K562 (cell line): ENCODE data around the gene CBFA2T3.

Experiments
- ERF ChIP-seq: fragments of 450-650 bp; formaldehyde crosslinking; IDR thresholded peaks from 2 replicates; pipeline ENCODE4 v1.4.0; 2020; ENCODE audit warnings: mild to moderate bottlenecking, mixed read lengths
- EZH2 ChIP-seq: IDR thresholded peaks from 2 replicates; pipeline ENCODE4 v1.6.1; 2012; ENCODE audit warnings: low read depth, mild to moderate bottlenecking, inconsistent platforms, low read length, borderline replicate concordance
- KLF6 ChIP-seq: fragments of 250-450 bp; sonication (Bioruptor Pico); IDR thresholded peaks from 2 replicates; pipeline ENCODE4 v1.4.0; 2020; ENCODE audit warnings: mild to moderate bottlenecking, moderate library complexity, borderline replicate concordance
- PPARD ChIP-seq: fragments of 250-450 bp; sonication (Bioruptor Pico); IDR thresholded peaks from 2 replicates; pipeline ENCODE4 v1.8.0; 2022; ENCODE audit warnings: inconsistent platforms, mild to moderate bottlenecking, moderate library complexity
- RCOR1 ChIP-seq, 2 experiments: IDR thresholded peaks; 2 replicates each; pipeline ENCODE4 v1.6.1; 2012; ENCODE audit warnings: low read depth in 2 of 2, low read length in 2 of 2, borderline replicate concordance in 1 of 2, improper control_type of control experiment in 1 of 2
- SMAD4 ChIP-seq: fragments of 250-450 bp; sonication (Bioruptor Pico); conservative IDR thresholded peaks from 2 replicates; pipeline ENCODE4 v1.8.0; 2021; ENCODE audit warnings: inconsistent platforms, mild to moderate bottlenecking, moderate library complexity
- ZZZ3 ChIP-seq: fragments of 450-650 bp; IDR thresholded peaks from 2 replicates; pipeline ENCODE4 v1.6.1; 2016; ENCODE audit warnings: antibody characterized with exemption, mild to moderate bottlenecking, moderate library complexity
- TF ChIP-seq, protein P1 (sequence below): conservative IDR thresholded peaks from 2 replicates; pipeline ENCODE4 v1.6.1; 2011; ENCODE audit warnings: low read depth, mild to moderate bottlenecking, low read length; ENCODE audit not compliant: control insufficient read depth
- TF ChIP-seq, protein P2 (sequence below): fragments of 450-650 bp; IDR thresholded peaks from 2 replicates; pipeline ENCODE4 v1.7.1; 2018; ENCODE audit warnings: mild to moderate bottlenecking, low read depth; ENCODE audit not compliant: partially characterized antibody
- TF ChIP-seq, protein P3 (sequence below), 3 experiments: IDR thresholded peaks in 2 of 3; conservative IDR thresholded peaks in 1 of 3; 2 replicates each; pipeline ENCODE4 v1.5.1; 2011 to 2012; ENCODE audit warnings: low read length in 3 of 3, mild to moderate bottlenecking in 3 of 3, control low read depth in 2 of 3, improper control_type of control experiment in 1 of 3, inconsistent platforms in 1 of 3, low read depth in 1 of 3, mixed read lengths in 1 of 3, moderate library complexity in 1 of 3; ENCODE audit not compliant: insufficient read depth in 2 of 3
- TF ChIP-seq, protein P4 (sequence below), 2 experiments: fragments of 450-650 bp; IDR thresholded peaks; 2 replicates each; pipeline ENCODE4 v1.6.1; 2016; ENCODE audit warnings: mild to moderate bottlenecking in 2 of 2, borderline replicate concordance in 1 of 2, low read depth in 1 of 2, moderate library complexity in 1 of 2

DNA sequence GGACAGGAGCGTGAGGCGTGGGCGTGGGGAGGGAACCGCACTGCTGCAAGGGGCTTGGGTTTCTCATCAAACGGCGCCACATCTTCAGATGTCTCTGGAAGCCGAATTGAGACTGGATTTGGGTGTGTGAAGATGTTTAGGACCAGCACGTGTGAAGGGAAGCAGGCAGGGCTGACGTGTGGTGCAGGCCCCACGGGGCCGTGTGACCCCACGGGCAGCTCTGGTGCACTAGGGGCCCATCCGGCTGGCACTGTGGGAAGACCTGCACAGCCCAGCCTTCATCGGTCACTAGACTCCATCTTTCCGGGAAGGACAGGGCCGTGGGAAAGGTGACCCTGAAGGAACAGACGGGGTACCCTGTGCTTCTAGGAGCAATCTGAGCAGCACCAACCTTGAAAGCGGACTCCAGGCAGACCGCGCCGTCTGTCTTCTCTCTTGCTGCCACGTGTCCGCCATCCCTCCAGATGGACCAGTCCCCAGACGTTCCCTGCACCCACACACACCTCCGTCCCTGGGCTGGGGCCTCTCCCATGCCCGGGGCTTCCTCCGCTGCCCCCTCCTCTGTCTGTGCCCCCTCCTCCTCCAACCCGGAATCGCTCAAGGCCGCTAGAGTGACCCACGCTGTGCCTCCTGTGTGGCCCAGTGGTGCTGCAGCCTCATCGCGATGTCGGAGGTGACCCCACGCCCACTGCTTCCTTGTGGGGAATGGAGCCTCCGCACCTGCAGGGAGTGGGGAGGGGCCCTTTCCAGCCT is 23.4 kb upstream of the CBFA2T3 start:
- TF ChIP-seq ZZZ3 = no peak
- TF ChIP-seq, protein P1, sequence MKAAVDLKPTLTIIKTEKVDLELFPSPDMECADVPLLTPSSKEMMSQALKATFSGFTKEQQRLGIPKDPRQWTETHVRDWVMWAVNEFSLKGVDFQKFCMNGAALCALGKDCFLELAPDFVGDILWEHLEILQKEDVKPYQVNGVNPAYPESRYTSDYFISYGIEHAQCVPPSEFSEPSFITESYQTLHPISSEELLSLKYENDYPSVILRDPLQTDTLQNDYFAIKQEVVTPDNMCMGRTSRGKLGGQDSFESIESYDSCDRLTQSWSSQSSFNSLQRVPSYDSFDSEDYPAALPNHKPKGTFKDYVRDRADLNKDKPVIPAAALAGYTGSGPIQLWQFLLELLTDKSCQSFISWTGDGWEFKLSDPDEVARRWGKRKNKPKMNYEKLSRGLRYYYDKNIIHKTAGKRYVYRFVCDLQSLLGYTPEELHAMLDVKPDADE = no peak
- TF ChIP-seq PPARD (CRISPR knock-in tag) = no peak
- TF ChIP-seq, protein P2, sequence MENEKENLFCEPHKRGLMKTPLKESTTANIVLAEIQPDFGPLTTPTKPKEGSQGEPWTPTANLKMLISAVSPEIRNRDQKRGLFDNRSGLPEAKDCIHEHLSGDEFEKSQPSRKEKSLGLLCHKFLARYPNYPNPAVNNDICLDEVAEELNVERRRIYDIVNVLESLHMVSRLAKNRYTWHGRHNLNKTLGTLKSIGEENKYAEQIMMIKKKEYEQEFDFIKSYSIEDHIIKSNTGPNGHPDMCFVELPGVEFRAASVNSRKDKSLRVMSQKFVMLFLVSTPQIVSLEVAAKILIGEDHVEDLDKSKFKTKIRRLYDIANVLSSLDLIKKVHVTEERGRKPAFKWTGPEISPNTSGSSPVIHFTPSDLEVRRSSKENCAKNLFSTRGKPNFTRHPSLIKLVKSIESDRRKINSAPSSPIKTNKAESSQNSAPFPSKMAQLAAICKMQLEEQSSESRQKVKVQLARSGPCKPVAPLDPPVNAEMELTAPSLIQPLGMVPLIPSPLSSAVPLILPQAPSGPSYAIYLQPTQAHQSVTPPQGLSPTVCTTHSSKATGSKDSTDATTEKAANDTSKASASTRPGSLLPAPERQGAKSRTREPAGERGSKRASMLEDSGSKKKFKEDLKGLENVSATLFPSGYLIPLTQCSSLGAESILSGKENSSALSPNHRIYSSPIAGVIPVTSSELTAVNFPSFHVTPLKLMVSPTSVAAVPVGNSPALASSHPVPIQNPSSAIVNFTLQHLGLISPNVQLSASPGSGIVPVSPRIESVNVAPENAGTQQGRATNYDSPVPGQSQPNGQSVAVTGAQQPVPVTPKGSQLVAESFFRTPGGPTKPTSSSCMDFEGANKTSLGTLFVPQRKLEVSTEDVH = no peak
- TF ChIP-seq EZH2 = no peak
- TF ChIP-seq, protein P3, sequence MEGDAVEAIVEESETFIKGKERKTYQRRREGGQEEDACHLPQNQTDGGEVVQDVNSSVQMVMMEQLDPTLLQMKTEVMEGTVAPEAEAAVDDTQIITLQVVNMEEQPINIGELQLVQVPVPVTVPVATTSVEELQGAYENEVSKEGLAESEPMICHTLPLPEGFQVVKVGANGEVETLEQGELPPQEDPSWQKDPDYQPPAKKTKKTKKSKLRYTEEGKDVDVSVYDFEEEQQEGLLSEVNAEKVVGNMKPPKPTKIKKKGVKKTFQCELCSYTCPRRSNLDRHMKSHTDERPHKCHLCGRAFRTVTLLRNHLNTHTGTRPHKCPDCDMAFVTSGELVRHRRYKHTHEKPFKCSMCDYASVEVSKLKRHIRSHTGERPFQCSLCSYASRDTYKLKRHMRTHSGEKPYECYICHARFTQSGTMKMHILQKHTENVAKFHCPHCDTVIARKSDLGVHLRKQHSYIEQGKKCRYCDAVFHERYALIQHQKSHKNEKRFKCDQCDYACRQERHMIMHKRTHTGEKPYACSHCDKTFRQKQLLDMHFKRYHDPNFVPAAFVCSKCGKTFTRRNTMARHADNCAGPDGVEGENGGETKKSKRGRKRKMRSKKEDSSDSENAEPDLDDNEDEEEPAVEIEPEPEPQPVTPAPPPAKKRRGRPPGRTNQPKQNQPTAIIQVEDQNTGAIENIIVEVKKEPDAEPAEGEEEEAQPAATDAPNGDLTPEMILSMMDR (IDR thresholded peaks at IDR 0.05 in 2 of 3, conservative IDR thresholded peaks at IDR 0.05 in 1 of 3; ENCODE audit: insufficient read depth in 2 of 3, low read depth in 1 of 3, low read length in 3 of 3) = no peak
- no peak for TF ChIP-seq RCOR1 (IDR thresholded peaks at IDR 0.05; ENCODE audit: borderline replicate concordance in 1 of 2, low read depth in 2 of 2, low read length in 2 of 2)
- no peak for TF ChIP-seq KLF6 (CRISPR knock-in tag)
- TF ChIP-seq ERF (CRISPR knock-in tag) = no peak
- TF ChIP-seq SMAD4 (CRISPR knock-in tag) = no peak
- TF ChIP-seq, protein P4, sequence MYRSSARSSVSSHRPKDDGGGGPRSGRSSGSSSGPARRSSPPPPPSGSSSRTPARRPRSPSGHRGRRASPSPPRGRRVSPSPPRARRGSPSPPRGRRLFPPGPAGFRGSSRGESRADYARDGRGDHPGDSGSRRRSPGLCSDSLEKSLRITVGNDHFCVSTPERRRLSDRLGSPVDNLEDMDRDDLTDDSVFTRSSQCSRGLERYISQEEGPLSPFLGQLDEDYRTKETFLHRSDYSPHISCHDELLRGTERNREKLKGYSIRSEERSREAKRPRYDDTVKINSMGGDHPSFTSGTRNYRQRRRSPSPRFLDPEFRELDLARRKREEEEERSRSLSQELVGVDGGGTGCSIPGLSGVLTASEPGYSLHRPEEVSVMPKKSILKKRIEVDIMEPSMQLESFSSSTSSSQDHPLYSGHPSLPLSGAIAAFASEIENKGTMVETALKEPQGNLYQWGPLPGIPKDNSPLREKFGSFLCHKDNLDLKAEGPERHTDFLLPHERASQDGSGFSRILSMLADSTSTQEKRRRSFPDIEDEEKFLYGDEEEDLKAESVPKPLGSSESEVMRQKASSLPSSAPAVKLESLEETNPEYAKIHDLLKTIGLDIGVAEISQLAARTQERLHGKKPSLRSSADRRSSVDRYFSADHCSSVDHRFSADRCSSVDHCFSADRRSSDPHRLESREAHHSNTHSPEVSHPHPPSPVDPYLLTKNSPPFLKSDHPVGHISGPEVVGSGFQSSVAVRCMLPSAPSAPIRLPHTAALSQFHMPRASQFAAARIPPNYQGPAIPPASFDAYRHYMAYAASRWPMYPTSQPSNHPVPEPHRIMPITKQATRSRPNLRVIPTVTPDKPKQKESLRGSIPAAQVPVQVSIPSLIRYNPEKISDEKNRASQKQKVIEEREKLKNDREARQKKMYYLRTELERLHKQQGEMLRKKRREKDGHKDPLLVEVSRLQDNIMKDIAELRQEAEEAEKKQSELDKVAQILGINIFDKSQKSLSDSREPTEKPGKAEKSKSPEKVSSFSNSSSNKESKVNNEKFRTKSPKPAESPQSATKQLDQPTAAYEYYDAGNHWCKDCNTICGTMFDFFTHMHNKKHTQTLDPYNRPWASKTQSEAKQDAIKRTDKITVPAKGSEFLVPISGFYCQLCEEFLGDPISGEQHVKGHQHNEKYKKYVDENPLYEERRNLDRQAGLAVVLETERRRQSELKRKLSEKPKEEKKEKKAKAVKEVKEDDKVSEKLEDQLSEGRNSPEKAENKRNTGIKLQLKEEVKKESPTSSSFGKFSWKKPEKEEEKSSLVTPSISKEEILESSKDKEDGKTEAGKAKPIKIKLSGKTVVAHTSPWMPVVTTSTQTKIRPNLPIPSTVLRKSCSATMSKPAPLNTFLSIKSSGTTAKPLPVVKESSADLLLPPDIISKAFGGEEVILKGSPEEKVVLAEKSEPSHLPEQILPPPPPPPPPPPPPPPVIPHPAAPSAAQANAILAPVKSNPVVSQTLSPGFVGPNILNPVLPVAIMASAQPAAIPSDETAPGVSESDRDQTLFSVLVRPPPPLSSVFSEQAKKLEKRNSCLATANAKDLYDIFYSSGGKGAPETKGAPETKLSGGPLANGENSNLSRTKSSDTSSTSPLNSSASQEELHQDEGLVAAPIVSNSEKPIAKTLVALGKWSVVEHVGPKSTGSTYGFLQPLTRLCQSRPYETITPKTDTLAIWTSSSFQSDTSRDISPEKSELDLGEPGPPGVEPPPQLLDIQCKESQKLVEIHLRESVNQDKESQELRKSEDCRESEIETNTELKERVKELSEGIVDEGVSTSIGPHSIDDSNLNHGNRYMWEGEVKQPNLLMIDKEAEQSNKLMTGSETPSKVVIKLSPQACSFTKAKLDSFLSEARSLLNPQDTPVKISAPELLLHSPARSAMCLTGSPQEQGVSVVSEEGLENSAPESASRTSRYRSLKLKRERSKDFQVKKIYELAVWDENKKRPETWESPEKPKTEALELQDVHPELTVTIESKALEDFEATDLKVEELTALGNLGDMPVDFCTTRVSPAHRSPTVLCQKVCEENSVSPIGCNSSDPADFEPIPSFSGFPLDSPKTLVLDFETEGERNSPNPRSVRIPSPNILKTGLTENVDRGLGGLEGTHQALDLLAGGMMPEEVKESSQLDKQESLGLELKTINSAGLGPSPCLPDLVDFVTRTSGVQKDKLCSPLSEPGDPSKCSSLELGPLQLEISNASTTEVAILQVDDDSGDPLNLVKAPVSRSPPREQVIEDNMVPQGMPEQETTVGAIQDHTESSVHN (IDR thresholded peaks at IDR 0.05; ENCODE audit: borderline replicate concordance in 1 of 2, low read depth in 1 of 2) = no peak
